Measurements from ENCODE around the gene RNF212B. TPM values are rescaled to one million over a fixed set of nuclear protein-coding genes. Genes with fewer than 3 reads are reported as not detected.

RNF212B gene
- total and polyA plus RNA-seq, 4 donors = 0.06 to 0.51 (median 0.17) TPM; not detected in 1

GRCh38 chr14:23300687-23301223 is 63.0 kb downstream of the RNF212B start:
- Histone ChIP-seq H3K9ac (ENCODE audit: low read depth in 1 of 2, low read length in 2 of 2) (peak overlapping the region; percentile 81 to 93), H3K9me3 (ENCODE audit: control insufficient read depth in 4 of 4, low read length in 3 of 4) (no peaks in the 10 kb centered on the region), H3K4me1 (ENCODE audit: control insufficient read depth in 4 of 4, insufficient read depth in 4 of 4, low read length in 3 of 4) (peaks cover 0 to 20% (median 14%) of the 10 kb centered on the region in 4 donors), H3K27ac (ENCODE audit: low read depth in 1 of 2, low read length in 2 of 2) (peak overlapping the region; percentile 75 to 97), H3K27me3 (ENCODE audit: control insufficient read depth in 4 of 4, insufficient read depth in 4 of 4, low read length in 3 of 4) (no peaks in the 10 kb centered on the region), H3K4me3 (ENCODE audit: low read depth in 1 of 3, low read length in 3 of 3) (peak overlapping the region; percentile 62 to 69 (median 67)), H3K36me3 (ENCODE audit: control insufficient read depth in 4 of 4, insufficient read depth in 3 of 4, low read depth in 1 of 4, low read length in 3 of 4) (peaks cover 0 to 5% (median 2%) of the 10 kb centered on the region in 4 donors)
- 6% methylated on average over 13 of the region's 13 CpGs for WGBS
- DNase-seq (ENCODE audit: low spot score) = no peak
- no peak for TF ChIP-seq HNF4A (conservative IDR thresholded peaks at IDR 0.05)
- peak in 1 of 2 donors; percentile 8 for TF ChIP-seq GABPA (IDR thresholded peaks at IDR 0.05 in 1 of 2, conservative IDR thresholded peaks at IDR 0.05 in 1 of 2)

- H3K9me3 ChIP-seq (ENCODE audit: control insufficient read depth in 4 of 4, low read length in 3 of 4) = no peaks in the 10 kb centered on the region
- peak overlapping the region; percentile 67 to 78 for H3K9ac ChIP-seq (ENCODE audit: low read depth in 1 of 2, low read length in 2 of 2)
- under 1% methylated on average over 87 of the region's 87 CpGs for WGBS
- H3K4me3 ChIP-seq (ENCODE audit: low read depth in 1 of 3, low read length in 3 of 3) = peak overlapping the region; percentile 66 to 76 (median 67)
- no peak for TF ChIP-seq NR2F2 (IDR thresholded peaks at IDR 0.05)
- peak in 1 of 2 donors; percentile 11 for TF ChIP-seq RAD21 (IDR thresholded peaks at IDR 0.05)
- TF ChIP-seq MAX (IDR thresholded peaks at IDR 0.05) = no peak
- no peak for TF ChIP-seq HNF4G (IDR thresholded peaks at IDR 0.05)
- no peak for TF ChIP-seq ZBTB33 (IDR thresholded peaks at IDR 0.05)
- peak in 1 of 2 donors; percentile 16 for TF ChIP-seq RXRA (IDR thresholded peaks at IDR 0.05)
- peak; percentile 3 for TF ChIP-seq FOXA1 (IDR thresholded peaks at IDR 0.05)
- TF ChIP-seq YY1 (IDR thresholded peaks at IDR 0.05) = no peak
- peak; percentile 69 for TF ChIP-seq CTCF (IDR thresholded peaks at IDR 0.05; ENCODE audit: low read depth, low read length, missing input control)
- TF ChIP-seq TAF1 (conservative IDR thresholded peaks at IDR 0.05) = no peak
- peak in 1 of 2 donors; percentile 6 for TF ChIP-seq GABPA (IDR thresholded peaks at IDR 0.05 in 1 of 2, conservative IDR thresholded peaks at IDR 0.05 in 1 of 2)
- TF ChIP-seq FOXA2 (IDR thresholded peaks at IDR 0.05) = no peak
- TF ChIP-seq SP1 (IDR thresholded peaks at IDR 0.05) = peak; percentile 48
- no peak for TF ChIP-seq ATF3 (IDR thresholded peaks at IDR 0.05)
- TF ChIP-seq REST (IDR thresholded peaks at IDR 0.05) = peak; percentile 36
- TF ChIP-seq EGR1 (IDR thresholded peaks at IDR 0.05; ENCODE audit: low read depth in 2 of 2) = peak in 1 of 2 donors; percentile 59
- no peak for TF ChIP-seq HNF4A (conservative IDR thresholded peaks at IDR 0.05)
- TF ChIP-seq JUND (IDR thresholded peaks at IDR 0.05) = no peak
- peak; percentile 95 for DNase-seq (ENCODE audit: low spot score)
- H3K36me3 ChIP-seq (ENCODE audit: control insufficient read depth in 4 of 4, insufficient read depth in 3 of 4, low read depth in 1 of 4, low read length in 3 of 4) = peaks cover 0 to 5% (median 2%) of the 10 kb centered on the region in 4 donors
- no peaks in the 10 kb centered on the region for H3K27me3 ChIP-seq (ENCODE audit: control insufficient read depth in 4 of 4, insufficient read depth in 4 of 4, low read length in 3 of 4)
- peak overlapping the region; percentile 97 to 99 for H3K27ac ChIP-seq (ENCODE audit: low read depth in 1 of 2, low read length in 2 of 2)
- H3K4me1 ChIP-seq (ENCODE audit: control insufficient read depth in 4 of 4, insufficient read depth in 4 of 4, low read length in 3 of 4) = peaks cover 3 to 27% (median 20%) of the 10 kb centered on the region in 4 donors
Observed at GRCh38 chr14:23301288-23301968, 63.7 kb downstream of the RNF212B start.
